ENCODE results near the gene OPRD1.
A peak's percentile ranks its signal among the peaks of the same experiment; 100 is the strongest.

OPRD1 gene

DNA sequence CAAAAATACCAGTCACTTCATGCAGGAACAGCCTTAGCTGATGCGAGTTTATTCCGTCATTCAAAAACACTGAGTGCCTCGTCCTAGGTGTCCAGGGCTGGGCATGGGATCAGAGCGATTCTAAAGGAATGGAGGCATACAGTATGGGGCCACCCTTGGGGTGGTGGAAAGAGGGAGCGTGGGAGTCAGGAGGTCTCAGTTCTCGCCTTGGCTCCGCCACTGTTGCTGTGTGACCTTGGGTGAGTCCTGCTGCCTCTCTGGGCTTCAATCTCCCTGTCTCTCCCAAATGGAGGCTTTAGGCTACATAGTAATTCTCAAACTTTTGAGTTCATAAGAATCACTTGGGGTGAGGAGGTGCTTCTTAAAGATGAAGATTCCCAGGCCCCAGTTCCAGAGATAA is 44.0 kb downstream of the OPRD1 start:
- H3K4me3 ChIP-seq (ENCODE audit: control insufficient read depth, low read depth, low read length), result no peak overlapping the region
- DNase-seq (ENCODE audit: low read depth), result no peak
- TF ChIP-seq, protein P1, sequence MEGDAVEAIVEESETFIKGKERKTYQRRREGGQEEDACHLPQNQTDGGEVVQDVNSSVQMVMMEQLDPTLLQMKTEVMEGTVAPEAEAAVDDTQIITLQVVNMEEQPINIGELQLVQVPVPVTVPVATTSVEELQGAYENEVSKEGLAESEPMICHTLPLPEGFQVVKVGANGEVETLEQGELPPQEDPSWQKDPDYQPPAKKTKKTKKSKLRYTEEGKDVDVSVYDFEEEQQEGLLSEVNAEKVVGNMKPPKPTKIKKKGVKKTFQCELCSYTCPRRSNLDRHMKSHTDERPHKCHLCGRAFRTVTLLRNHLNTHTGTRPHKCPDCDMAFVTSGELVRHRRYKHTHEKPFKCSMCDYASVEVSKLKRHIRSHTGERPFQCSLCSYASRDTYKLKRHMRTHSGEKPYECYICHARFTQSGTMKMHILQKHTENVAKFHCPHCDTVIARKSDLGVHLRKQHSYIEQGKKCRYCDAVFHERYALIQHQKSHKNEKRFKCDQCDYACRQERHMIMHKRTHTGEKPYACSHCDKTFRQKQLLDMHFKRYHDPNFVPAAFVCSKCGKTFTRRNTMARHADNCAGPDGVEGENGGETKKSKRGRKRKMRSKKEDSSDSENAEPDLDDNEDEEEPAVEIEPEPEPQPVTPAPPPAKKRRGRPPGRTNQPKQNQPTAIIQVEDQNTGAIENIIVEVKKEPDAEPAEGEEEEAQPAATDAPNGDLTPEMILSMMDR (conservative IDR thresholded peaks at IDR 0.05; ENCODE audit: control insufficient read depth, insufficient read depth, low read depth, low read length), result no peak

- no peak overlapping the region for H3K4me3 ChIP-seq (ENCODE audit: control insufficient read depth, low read depth, low read length)
- peak; percentile 39 for DNase-seq (ENCODE audit: low read depth)
- TF ChIP-seq, protein P1 (conservative IDR thresholded peaks at IDR 0.05; ENCODE audit: control insufficient read depth, insufficient read depth, low read depth, low read length), result no peak
These were observed 48.5 kb downstream of the OPRD1 start for GRCh38 chr1:28860332-28861073.

DNA sequence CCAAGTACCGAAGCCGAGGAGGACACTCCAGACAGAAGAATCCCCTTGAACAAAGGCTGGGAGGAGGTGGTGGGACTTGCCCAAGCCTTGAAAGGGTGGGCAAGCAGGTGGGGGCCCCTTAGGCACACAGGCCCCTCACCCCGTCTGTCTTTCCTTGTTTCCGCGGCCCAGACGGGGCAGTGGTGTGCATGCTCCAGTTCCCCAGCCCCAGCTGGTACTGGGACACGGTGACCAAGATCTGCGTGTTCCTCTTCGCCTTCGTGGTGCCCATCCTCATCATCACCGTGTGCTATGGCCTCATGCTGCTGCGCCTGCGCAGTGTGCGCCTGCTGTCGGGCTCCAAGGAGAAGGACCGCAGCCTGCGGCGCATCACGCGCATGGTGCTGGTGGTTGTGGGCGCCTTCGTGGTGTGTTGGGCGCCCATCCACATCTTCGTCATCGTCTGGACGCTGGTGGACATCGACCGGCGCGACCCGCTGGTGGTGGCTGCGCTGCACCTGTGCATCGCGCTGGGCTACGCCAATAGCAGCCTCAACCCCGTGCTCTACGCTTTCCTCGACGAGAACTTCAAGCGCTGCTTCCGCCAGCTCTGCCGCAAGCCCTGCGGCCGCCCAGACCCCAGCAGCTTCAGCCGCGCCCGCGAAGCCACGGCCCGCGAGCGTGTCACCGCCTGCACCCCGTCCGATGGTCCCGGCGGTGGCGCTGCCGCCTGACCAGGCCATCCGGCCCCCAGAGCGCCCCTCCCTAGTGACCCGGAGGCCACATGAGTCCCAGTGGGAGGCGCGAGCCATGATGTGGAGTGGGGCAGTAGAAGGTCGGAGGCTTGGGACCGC is 50.8 kb downstream of the OPRD1 start:
- DNase-seq (ENCODE audit: low read depth), result no peak
- TF ChIP-seq, protein P1 (conservative IDR thresholded peaks at IDR 0.05; ENCODE audit: control insufficient read depth, insufficient read depth, low read depth, low read length), result no peak

DNA sequence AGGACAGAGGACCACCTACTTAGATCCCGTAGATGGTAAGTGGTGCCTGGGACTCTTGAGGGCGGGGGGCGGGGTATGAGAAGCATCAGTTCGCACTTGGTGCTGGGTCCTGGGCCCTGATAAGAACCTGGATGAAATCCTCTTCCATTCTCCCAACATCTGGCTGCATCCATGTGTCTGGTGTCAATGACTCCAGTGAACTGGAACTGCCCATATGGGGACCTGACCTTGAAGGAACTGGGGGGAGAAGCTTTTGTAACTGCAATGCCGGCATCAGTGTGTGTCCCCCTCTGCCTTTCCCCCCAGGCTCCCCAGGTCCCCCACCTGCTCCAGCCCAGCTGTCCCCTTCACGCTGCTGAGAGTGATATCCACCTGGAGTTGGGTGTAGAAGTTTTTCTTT is 52.7 kb downstream of the OPRD1 start:
- DNase-seq (ENCODE audit: low read depth), result no peak
- no peak overlapping the region for H3K4me3 ChIP-seq (ENCODE audit: control insufficient read depth, low read depth, low read length)
- TF ChIP-seq, protein P1 (conservative IDR thresholded peaks at IDR 0.05; ENCODE audit: control insufficient read depth, insufficient read depth, low read depth, low read length), result no peak

More for the DNA sequence above, 50.8 kb downstream of the OPRD1 start:
- H3K4me3 ChIP-seq (ENCODE audit: control insufficient read depth, low read depth, low read length), result no peak overlapping the region

- no peak overlapping the region for H3K4me3 ChIP-seq (ENCODE audit: control insufficient read depth, low read depth, low read length)
- DNase-seq (ENCODE audit: low read depth), result no peak
- TF ChIP-seq, protein P1 (conservative IDR thresholded peaks at IDR 0.05; ENCODE audit: control insufficient read depth, insufficient read depth, low read depth, low read length), result no peak
These were observed 54.2 kb downstream of the OPRD1 start for GRCh38 chr1:28865997-28866650.

- TF ChIP-seq, protein P1 (conservative IDR thresholded peaks at IDR 0.05; ENCODE audit: control insufficient read depth, insufficient read depth, low read depth, low read length), result no peak
- no peak for DNase-seq (ENCODE audit: low read depth)
- no peak overlapping the region for H3K4me3 ChIP-seq (ENCODE audit: control insufficient read depth, low read depth, low read length)
These were observed 55.9 kb downstream of the OPRD1 start for GRCh38 chr1:28867850-28868249.

All from fibroblast of mammary gland (primary cell).